Thyroid gland (tissue), 4 donors: ENCODE results near the gene UGP2.

Experiments used
- CTCF ChIP-seq, 6 experiments: fragments of 200-600 bp in 3 of 6; fragments of 450-650 bp in 3 of 6; sonication (generic) in 3 of 6; IDR thresholded peaks; one replicate each; pipeline ENCODE4 v1.5.1; 2016 to 2019; ENCODE audit warnings: antibody characterized with exemption in 6 of 6, mild to moderate bottlenecking in 2 of 6, inconsistent platforms in 1 of 6, moderate library complexity in 1 of 6
- POLR2A ChIP-seq, 2 donors: fragments of 450-650 bp; IDR thresholded peaks; one replicate each; pipeline ENCODE4 v1.6.1; 2017; ENCODE audit warnings: antibody characterized with exemption in 2 of 2, mild to moderate bottlenecking in 2 of 2, moderate library complexity in 1 of 2

- TF ChIP-seq CTCF (IDR thresholded peaks at IDR 0.05) (no peak), POLR2A (IDR thresholded peaks at IDR 0.05) (no peak)
Observed at GRCh38 chr2:63850204-63850571, 8.5 kb downstream of the UGP2 start.
